ENCODE results near the gene PDE6B. TPM values are rescaled to one million over a fixed set of nuclear protein-coding genes. Genes with fewer than 3 reads are reported as not detected.

PDE6B gene
- not detected in 5 replicates for total RNA-seq (2022; extraction: Qiagen RNA extraction; ENCODE audit: low read depth)

GRCh38 chr4:624705-625590 is at the start of gene PDE6B:
Gene PDE6B, plus strand, starts transcription at chr4:625573. Its CDS starts 54 bp downstream, at chr4:625627.

GRCh38 chr4:576245-576821 is 49.0 kb upstream of the PDE6B start, which contains the start of gene TMEM271:
Gene TMEM271, minus strand, starts transcription at chr4:576295. Its CDS starts 233 bp downstream, at chr4:576062.

GRCh38 chr4:674172-675035 is 49.0 kb downstream of the PDE6B start, which contains the start of the genes ATP5ME and MYL5:
Gene ATP5ME, minus strand, starts transcription at chr4:674276. Its CDS starts 29 bp downstream, at chr4:674247.
Gene MYL5, plus strand, starts transcription at chr4:674542. Its CDS starts 3,485 bp downstream, at chr4:678027.

GRCh38 chr4:688854-689681 is 63.7 kb downstream of the PDE6B start, which contains the start of gene SLC49A3:
Gene SLC49A3, minus strand, starts transcription at chr4:689151. Its CDS starts 24 bp downstream, at chr4:689127.

GRCh38 chr4:705278-706082 is 80.1 kb downstream of the PDE6B start, which contains the start of gene PCGF3:
Gene PCGF3, plus strand, starts transcription at chr4:705832. Its CDS starts 27,849 bp downstream, at chr4:733681.

Other genes starting within 250 kb of the PDE6B start
- gene ZNF721, start 126.4 kb upstream of the PDE6B start, total RNA-seq (2022; extraction: Qiagen RNA extraction; ENCODE audit: low read depth) = 9.1 to 24.8 TPM (median 12.7 TPM) in 5 replicates
- 20.7 to 29.1 TPM (median 26.0 TPM) in 5 replicates for gene PIGG, start 126.4 kb upstream of the PDE6B start, total RNA-seq (2022; extraction: Qiagen RNA extraction; ENCODE audit: low read depth)
- gene TMEM271, start 49.3 kb upstream of the PDE6B start, total RNA-seq (2022; extraction: Qiagen RNA extraction; ENCODE audit: low read depth) = not detected in 5 replicates
- 350 to 488 TPM (median 399 TPM) in 5 replicates for gene ATP5ME, start 48.7 kb downstream of the PDE6B start, total RNA-seq (2022; extraction: Qiagen RNA extraction; ENCODE audit: low read depth)
- gene MYL5, start 49.0 kb downstream of the PDE6B start, total RNA-seq (2022; extraction: Qiagen RNA extraction; ENCODE audit: low read depth) = 8.9 to 12.9 TPM (median 10.2 TPM) in 5 replicates
- 0.14 to 0.44 TPM (median 0.22 TPM) in 4 of 5 replicates, not detected in the other for gene SLC49A3, start 63.6 kb downstream of the PDE6B start, total RNA-seq (2022; extraction: Qiagen RNA extraction; ENCODE audit: low read depth)
- 14.2 to 21.6 TPM (median 20.3 TPM) in 5 replicates for gene PCGF3, start 80.3 kb downstream of the PDE6B start, total RNA-seq (2022; extraction: Qiagen RNA extraction; ENCODE audit: low read depth)
- gene CPLX1, start 200.6 kb downstream of the PDE6B start, total RNA-seq (2022; extraction: Qiagen RNA extraction; ENCODE audit: low read depth) = 0.46 to 1.5 TPM (median 0.88 TPM) in 5 replicates